Duodenal mucosa (tissue), 2 donors: ENCODE measurements around the gene C1orf174.

Experiments
- H3K27ac ChIP-seq: one replicate; pipeline ENCODE4 v1.7.0; 2013; ENCODE audit warnings: low read depth, low read length
- H3K27me3 ChIP-seq, 2 donors: one replicate each; pipeline ENCODE4 v1.7.0; 2013; ENCODE audit warnings: low read length in 2 of 2, control low read depth in 1 of 2; ENCODE audit not compliant: insufficient read depth in 2 of 2, control insufficient read depth in 1 of 2
- H3K36me3 ChIP-seq, 2 donors: one replicate each; pipeline ENCODE4 v1.7.0; 2013; ENCODE audit warnings: low read length in 2 of 2, control low read depth in 1 of 2; ENCODE audit not compliant: insufficient read depth in 2 of 2, control insufficient read depth in 1 of 2
- H3K4me1 ChIP-seq, 2 donors: one replicate each; pipeline ENCODE4 v1.7.0; 2013; ENCODE audit warnings: low read length in 2 of 2, control low read depth in 1 of 2; ENCODE audit not compliant: insufficient read depth in 2 of 2, control insufficient read depth in 1 of 2
- H3K4me3 ChIP-seq, 2 donors: one replicate each; pipeline ENCODE4 v1.7.0; 2013; ENCODE audit warnings: low read length in 2 of 2, low read depth in 1 of 2
- H3K9ac ChIP-seq, 2 donors: one replicate each; pipeline ENCODE4 v1.7.0; 2013; ENCODE audit warnings: low read length in 2 of 2, low read depth in 1 of 2
- H3K9me3 ChIP-seq, 2 donors: one replicate each; pipeline ENCODE4 v1.7.0; 2013; ENCODE audit warnings: low read length in 2 of 2, control low read depth in 1 of 2; ENCODE audit not compliant: control insufficient read depth in 1 of 2

The C1orf174 gene

GRCh38 chr1:3871451-3871805 is 28.6 kb downstream of the C1orf174 start:
- Histone ChIP-seq H3K27me3 (no peaks in the 10 kb centered on the region), H3K4me1 (peaks cover 10 to 21% of the 10 kb centered on the region in 2 donors), H3K9ac (no peak overlapping the region), H3K9me3 (no peaks in the 10 kb centered on the region), H3K27ac (no peak overlapping the region), H3K36me3 (peaks cover 25 to 70% of the 10 kb centered on the region in 2 donors), H3K4me3 (no peak overlapping the region)

DNA sequence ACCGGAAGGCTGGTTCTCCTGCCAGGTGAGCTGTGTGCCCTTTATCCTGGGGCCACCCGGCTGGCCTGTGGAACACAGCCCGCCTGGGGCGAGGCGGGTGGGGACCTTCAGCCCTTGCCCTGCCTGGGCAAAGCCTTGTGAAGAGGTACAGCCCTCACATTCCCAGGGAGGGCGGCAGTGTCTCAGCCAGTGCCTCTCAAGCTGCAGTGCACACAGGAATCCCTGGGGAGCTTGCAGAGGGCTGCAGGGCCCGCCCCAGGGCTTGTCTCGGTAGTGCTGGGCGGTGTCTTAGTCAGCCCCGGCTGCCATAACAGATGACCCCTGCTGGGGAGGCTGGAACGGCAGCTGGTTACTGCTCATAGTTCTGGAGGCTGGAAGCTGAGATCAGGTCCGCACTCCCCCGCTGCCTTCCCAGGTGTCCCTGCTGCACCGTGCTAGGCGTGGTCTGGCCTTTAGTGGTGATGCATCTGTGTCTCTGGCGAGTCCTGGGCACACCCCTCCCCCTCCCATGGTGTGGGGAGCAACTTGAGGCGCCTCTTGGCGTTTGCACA is 30.2 kb downstream of the C1orf174 start:
- H3K27ac ChIP-seq, result peak overlapping the region; percentile 74
- H3K27me3 ChIP-seq, result no peaks in the 10 kb centered on the region
- H3K9ac ChIP-seq, result peak overlapping the region in 1 of 2 donors; percentile 54
- H3K36me3 ChIP-seq, result peaks cover 20 to 56% of the 10 kb centered on the region in 2 donors
- peak overlapping the region; percentile 33 to 55 for H3K4me3 ChIP-seq
- H3K9me3 ChIP-seq, result no peaks in the 10 kb centered on the region
- peaks cover 10 to 21% of the 10 kb centered on the region in 2 donors for H3K4me1 ChIP-seq

- Histone ChIP-seq H3K4me3 (no peak overlapping the region), H3K36me3 (peaks cover 12 to 50% of the 10 kb centered on the region in 2 donors), H3K27ac (no peak overlapping the region), H3K9me3 (no peaks in the 10 kb centered on the region), H3K27me3 (no peaks in the 10 kb centered on the region), H3K9ac (no peak overlapping the region), H3K4me1 (peaks cover 10 to 21% of the 10 kb centered on the region in 2 donors)
These were observed 31.5 kb downstream of the C1orf174 start for GRCh38 chr1:3868464-3869006.

GRCh38 chr1:3865606-3866160 is 34.4 kb downstream of the C1orf174 start:
- H3K27me3 ChIP-seq, result no peaks in the 10 kb centered on the region
- H3K4me3 ChIP-seq, result no peak overlapping the region
- H3K36me3 ChIP-seq, result peaks cover 16 to 39% of the 10 kb centered on the region in 2 donors
- no peak overlapping the region for H3K9ac ChIP-seq
- peaks cover 10 to 18% of the 10 kb centered on the region in 2 donors for H3K4me1 ChIP-seq
- H3K9me3 ChIP-seq, result no peaks in the 10 kb centered on the region
- no peak overlapping the region for H3K27ac ChIP-seq

GRCh38 chr1:3864884-3865283 is 35.2 kb downstream of the C1orf174 start:
- peaks cover 5 to 10% of the 10 kb centered on the region in 2 donors for H3K4me1 ChIP-seq
- peaks cover 11 to 32% of the 10 kb centered on the region in 2 donors for H3K36me3 ChIP-seq
- no peak overlapping the region for H3K9ac ChIP-seq
- no peaks in the 10 kb centered on the region for H3K9me3 ChIP-seq
- no peaks in the 10 kb centered on the region for H3K27me3 ChIP-seq
- no peak overlapping the region for H3K27ac ChIP-seq
- H3K4me3 ChIP-seq, result no peak overlapping the region

GRCh38 chr1:3863231-3863935 is 36.7 kb downstream of the C1orf174 start:
- Histone ChIP-seq H3K4me1 (peaks cover 0 to 3% of the 10 kb centered on the region in 2 donors), H3K9me3 (no peaks in the 10 kb centered on the region), H3K4me3 (no peak overlapping the region), H3K9ac (no peak overlapping the region), H3K27ac (no peak overlapping the region), H3K36me3 (peaks cover 8 to 24% of the 10 kb centered on the region in 2 donors), H3K27me3 (no peaks in the 10 kb centered on the region)

DNA sequence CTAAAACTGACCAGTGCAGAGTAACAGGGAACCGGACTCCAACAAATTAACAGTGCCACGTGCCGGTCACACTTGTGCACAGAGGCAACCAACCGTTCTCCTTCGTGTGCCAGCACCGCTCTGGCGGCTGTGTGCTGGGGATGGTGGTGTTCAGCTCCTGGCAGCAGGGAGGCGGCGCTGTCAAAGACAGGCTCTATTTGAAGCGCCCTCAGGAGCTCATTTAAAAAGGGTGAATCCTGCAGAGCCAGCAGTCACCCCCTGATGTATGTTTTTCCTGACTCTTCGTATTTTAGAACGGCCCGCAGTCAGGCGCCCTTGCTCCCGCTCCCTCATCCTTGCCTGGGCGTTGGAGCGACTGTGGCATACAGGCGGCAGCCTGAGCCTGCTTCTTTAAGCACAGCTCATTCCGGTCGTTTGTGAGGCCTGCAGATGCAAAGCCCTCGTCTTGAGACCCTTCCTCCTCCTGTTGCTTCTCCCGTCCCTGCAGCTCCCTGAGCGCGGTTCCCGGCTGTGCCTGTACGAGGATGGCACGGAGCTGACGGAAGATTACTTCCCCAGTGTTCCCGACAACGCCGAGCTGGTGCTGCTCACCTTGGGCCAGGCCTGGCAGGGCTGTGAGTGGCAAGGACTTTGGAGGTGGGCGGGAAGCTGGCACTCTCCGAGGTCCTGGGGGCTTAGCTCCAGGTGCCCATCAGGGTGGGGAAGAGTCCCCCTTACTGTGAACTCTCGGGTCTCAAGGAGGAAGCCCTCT is 41.7 kb downstream of the C1orf174 start:
- Histone ChIP-seq H3K4me1 (peaks cover 11 to 20% of the 10 kb centered on the region in 2 donors), H3K27ac (no peak overlapping the region), H3K4me3 (peak overlapping the region; percentile 96), H3K36me3 (peaks cover 4 to 5% of the 10 kb centered on the region in 2 donors), H3K9me3 (no peaks in the 10 kb centered on the region), H3K9ac (peak overlapping the region; percentile 75 to 90), H3K27me3 (no peaks in the 10 kb centered on the region)

DNA sequence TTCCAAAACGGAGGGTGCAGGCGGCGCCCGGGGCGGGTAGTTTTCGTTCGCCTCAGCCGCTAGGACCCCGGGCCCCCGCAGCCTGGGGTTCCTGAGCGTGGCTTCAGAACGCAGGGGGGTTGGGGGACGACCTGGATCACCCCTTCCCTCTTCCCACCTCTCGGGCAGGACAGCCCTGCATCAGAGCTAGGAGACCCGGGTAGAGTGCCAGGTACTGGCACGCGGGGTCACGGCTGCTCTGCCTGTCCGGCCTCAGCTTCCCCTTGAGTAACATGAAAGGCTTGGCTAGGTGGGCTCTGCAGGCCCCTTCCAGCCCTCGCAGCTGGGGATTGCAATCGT is 42.3 kb downstream of the C1orf174 start:
- peaks cover 11 to 20% of the 10 kb centered on the region in 2 donors for H3K4me1 ChIP-seq
- peak overlapping the region; percentile 96 for H3K4me3 ChIP-seq
- no peaks in the 10 kb centered on the region for H3K27me3 ChIP-seq
- H3K9ac ChIP-seq, result peak overlapping the region; percentile 75 to 90
- peaks cover 3 to 5% of the 10 kb centered on the region in 2 donors for H3K36me3 ChIP-seq
- H3K27ac ChIP-seq, result no peak overlapping the region
- no peaks in the 10 kb centered on the region for H3K9me3 ChIP-seq

DNA sequence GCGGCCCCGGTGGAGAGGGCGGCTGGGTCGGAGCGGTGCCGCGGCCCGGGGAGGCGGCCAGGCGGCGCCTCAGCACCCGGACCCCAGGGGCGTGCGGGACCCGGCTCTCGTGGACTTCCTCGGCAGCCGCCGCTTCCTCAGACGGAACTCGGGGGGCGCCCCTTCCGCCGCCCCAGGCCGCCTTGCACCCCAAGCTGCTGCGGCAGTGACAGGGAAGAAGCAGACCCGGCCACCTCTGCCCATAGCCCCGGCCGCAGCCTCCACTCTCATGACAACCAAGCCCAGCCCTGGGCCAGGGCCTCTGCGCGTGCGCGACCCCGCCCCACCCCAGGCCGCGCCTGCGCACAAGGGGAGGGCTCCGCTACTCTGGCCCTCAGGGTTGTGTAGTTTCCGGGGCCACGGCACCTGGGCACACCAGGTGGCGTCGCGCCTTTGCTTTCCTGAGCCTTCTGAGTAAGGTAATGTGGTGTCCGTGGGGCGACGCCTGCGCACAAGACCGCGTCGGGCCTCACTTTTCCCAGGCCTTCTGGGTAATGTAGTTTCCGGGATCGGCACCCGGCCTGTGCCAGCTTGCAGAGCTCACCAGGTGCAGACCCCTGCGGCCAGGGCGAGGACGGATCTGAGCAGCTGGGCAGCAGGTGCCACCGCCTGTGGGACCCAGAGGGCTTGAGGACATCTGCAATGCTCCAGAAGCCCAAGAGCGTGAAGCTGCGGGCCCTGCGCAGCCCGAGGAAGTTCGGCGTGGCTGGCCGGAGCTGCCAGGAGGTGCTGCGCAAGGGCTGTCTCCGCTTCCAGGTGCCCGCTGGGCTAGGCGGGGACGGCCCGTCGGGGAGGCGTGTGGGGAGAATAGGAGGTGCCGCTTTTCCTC is 42.9 kb downstream of the C1orf174 start, which contains the start of the genes CEP104 and DFFB:
Gene CEP104, minus strand, starts transcription at position 289 of the 868 bp plus-strand sequence. CDS start 4,804 bp downstream, outside the sequence.
Gene DFFB, plus strand, starts transcription at position 554 of the 868 bp plus-strand sequence. Its CDS starts 128 bp downstream, at position 682.
- peak within 1 kb of the TSS; percentile 46 for H3K27ac ChIP-seq
- H3K27me3 ChIP-seq, result no peaks in the 10 kb centered on the region
- H3K4me3 ChIP-seq, result peak within 1 kb of the TSS; percentile 96
- peak within 1 kb of the TSS; percentile 75 to 90 for H3K9ac ChIP-seq
- H3K9me3 ChIP-seq, result no peaks in the 10 kb centered on the region
- peaks cover 11 to 20% of the 10 kb centered on the region in 2 donors for H3K4me1 ChIP-seq
- H3K36me3 ChIP-seq, result peaks cover 3 to 5% of the 10 kb centered on the region in 2 donors
